MM.1S (cell line): ENCODE results near the gene KCNA2.

ENCODE experiments used
- CTCF ChIP-seq: fragments of 300-600 bp; sonication (generic); IDR thresholded peaks from 2 replicates; pipeline ENCODE4 v1.5.1; 2016; ENCODE audit warnings: antibody characterized with exemption, low read length, mixed read lengths
- EZH2phosphoT487 ChIP-seq: fragments of 300-600 bp; sonication (generic); IDR thresholded peaks from 2 replicates; pipeline ENCODE4 v1.6.1; 2018; ENCODE audit warnings: antibody characterized with exemption, low read length

GRCh38 chr1:110584045-110584444, 22.1 kb downstream of the KCNA2 start:
- TF ChIP-seq CTCF (no peak), EZH2phosphoT487 (no peak)
